ENCODE measurements around the gene MPPED2.

MPPED2 gene

GRCh38 chr11:30467176-30467575 is 119.0 kb downstream of the MPPED2 start:
- TF ChIP-seq, protein P1, sequence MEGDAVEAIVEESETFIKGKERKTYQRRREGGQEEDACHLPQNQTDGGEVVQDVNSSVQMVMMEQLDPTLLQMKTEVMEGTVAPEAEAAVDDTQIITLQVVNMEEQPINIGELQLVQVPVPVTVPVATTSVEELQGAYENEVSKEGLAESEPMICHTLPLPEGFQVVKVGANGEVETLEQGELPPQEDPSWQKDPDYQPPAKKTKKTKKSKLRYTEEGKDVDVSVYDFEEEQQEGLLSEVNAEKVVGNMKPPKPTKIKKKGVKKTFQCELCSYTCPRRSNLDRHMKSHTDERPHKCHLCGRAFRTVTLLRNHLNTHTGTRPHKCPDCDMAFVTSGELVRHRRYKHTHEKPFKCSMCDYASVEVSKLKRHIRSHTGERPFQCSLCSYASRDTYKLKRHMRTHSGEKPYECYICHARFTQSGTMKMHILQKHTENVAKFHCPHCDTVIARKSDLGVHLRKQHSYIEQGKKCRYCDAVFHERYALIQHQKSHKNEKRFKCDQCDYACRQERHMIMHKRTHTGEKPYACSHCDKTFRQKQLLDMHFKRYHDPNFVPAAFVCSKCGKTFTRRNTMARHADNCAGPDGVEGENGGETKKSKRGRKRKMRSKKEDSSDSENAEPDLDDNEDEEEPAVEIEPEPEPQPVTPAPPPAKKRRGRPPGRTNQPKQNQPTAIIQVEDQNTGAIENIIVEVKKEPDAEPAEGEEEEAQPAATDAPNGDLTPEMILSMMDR (conservative IDR thresholded peaks at IDR 0.05; ENCODE audit: control insufficient read depth, insufficient read depth, low read depth, low read length), result no peak
- H3K4me3 ChIP-seq (ENCODE audit: control insufficient read depth, low read depth, low read length), result no peak overlapping the region
- DNase-seq (ENCODE audit: low read depth), result no peak

DNA sequence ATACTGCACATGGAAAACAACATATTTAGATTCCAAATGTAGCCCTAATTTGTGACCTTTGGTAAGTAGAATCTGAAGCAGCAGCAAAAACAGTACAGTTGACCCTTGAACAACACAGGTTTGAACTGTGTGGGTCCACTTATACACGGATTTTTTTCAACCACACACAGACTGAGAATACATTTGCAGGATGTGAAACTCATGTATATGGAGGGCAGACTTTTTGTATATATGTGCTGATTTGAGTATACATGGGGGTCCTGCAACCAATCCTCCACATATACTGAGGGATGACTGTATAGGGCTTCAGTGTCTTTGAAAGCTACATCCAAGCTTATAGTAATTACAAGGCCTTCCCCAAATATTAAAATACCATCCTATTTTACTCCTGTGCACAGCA is 120.5 kb downstream of the MPPED2 start:
- H3K4me3 ChIP-seq (ENCODE audit: control insufficient read depth, low read depth, low read length), result no peak overlapping the region
- DNase-seq (ENCODE audit: low read depth), result no peak
- TF ChIP-seq, protein P1 (conservative IDR thresholded peaks at IDR 0.05; ENCODE audit: control insufficient read depth, insufficient read depth, low read depth, low read length), result no peak

GRCh38 chr11:30465192-30465591 is 121.0 kb downstream of the MPPED2 start:
- TF ChIP-seq, protein P1 (conservative IDR thresholded peaks at IDR 0.05; ENCODE audit: control insufficient read depth, insufficient read depth, low read depth, low read length), result no peak
- H3K4me3 ChIP-seq (ENCODE audit: control insufficient read depth, low read depth, low read length), result no peak overlapping the region
- no peak for DNase-seq (ENCODE audit: low read depth)

DNA sequence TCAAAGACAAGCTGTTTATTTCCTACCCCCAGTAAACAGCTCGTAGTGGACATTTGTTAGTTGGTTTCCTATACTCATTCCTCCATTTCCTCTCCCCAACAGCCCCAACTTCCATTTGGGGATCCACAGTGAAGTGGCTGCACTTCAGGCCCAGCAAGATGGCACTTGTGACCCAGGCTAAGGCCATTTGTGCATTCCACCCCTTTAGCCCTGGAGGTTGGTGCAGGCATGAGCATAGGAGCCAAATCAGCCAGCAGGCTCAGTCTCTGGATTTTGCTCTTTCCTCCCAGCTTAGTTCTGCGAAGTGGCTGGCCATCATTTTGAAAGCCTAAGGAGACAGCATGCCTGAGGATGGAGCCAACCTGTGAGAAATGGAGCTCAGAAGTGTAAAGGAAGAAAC is 122.9 kb downstream of the MPPED2 start:
- TF ChIP-seq, protein P1 (conservative IDR thresholded peaks at IDR 0.05; ENCODE audit: control insufficient read depth, insufficient read depth, low read depth, low read length), result no peak
- H3K4me3 ChIP-seq (ENCODE audit: control insufficient read depth, low read depth, low read length), result no peak overlapping the region
- DNase-seq (ENCODE audit: low read depth), result no peak

DNA sequence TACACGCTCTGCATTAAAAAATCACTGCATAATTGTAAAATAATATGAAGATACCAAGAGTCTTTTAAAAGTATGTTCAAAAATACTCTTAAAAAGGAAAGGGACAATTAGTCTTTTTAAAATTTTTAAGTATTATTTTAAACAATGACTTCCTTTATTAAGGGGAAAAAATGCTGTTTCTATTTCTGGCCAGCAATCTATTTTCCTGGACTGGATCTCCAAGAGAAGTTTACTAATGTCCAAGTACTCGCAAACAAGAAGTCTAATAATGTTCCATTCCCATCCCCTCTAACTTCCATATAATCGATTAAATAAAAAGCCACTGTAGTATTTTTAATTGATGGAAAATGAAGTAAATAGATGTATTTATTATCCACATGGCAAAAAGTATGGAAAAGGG is 123.7 kb downstream of the MPPED2 start:
- H3K4me3 ChIP-seq (ENCODE audit: control insufficient read depth, low read depth, low read length), result no peak overlapping the region
- TF ChIP-seq, protein P1 (conservative IDR thresholded peaks at IDR 0.05; ENCODE audit: control insufficient read depth, insufficient read depth, low read depth, low read length), result no peak
- DNase-seq (ENCODE audit: low read depth), result no peak

- DNase-seq (ENCODE audit: low read depth), result no peak
- TF ChIP-seq, protein P1 (conservative IDR thresholded peaks at IDR 0.05; ENCODE audit: control insufficient read depth, insufficient read depth, low read depth, low read length), result no peak
- H3K4me3 ChIP-seq (ENCODE audit: control insufficient read depth, low read depth, low read length), result no peak overlapping the region
These were observed 126.3 kb downstream of the MPPED2 start for GRCh38 chr11:30459821-30460220.

DNA sequence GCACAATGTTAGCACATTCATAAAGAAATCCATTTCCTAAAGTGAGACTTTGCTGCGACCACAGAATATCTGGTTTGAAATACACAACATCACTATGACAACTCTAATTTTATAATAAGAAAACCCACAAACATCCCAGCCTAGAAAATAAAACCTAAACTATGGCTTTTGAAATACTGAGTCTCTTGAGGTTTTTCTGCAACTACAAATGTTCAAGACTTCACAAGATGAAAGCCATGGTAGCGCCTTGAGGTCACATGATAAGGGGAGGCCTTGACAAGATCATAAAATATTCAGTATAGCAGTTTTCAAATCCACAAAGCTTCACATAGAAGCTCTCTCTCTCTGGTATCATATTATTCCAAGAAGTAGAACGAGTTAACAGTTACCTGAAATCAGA is 126.8 kb downstream of the MPPED2 start:
- DNase-seq (ENCODE audit: low read depth), result no peak
- TF ChIP-seq, protein P1 (conservative IDR thresholded peaks at IDR 0.05; ENCODE audit: control insufficient read depth, insufficient read depth, low read depth, low read length), result no peak
- H3K4me3 ChIP-seq (ENCODE audit: control insufficient read depth, low read depth, low read length), result no peak overlapping the region
